Islet of Langerhans (tissue), 1 donor: Measurements from ENCODE around the gene SMIM22.

Experiments used
- FAIRE-seq: peaks from one replicate; lab custom pipeline; 2011; peaks lifted over from hg19 to GRCh38; lab: Jason Lieb, UNC

Gene SMIM22

GRCh38 chr16:4795828-4796572 is 831 bp downstream of the SMIM22 start:
- FAIRE-seq = no peak

GRCh38 chr16:4796982-4797804 is 2.0 kb downstream of the SMIM22 start:
- FAIRE-seq = no peak

- no peak for FAIRE-seq
Measured at GRCh38 chr16:4797805-4798252, 2.7 kb downstream of the SMIM22 start.

GRCh38 chr16:4798456-4798855 is 3.3 kb downstream of the SMIM22 start:
- no peak for FAIRE-seq

- FAIRE-seq = no peak
Measured at GRCh38 chr16:4799171-4799855, 4.1 kb downstream of the SMIM22 start.

GRCh38 chr16:4800290-4801041 is 5.3 kb downstream of the SMIM22 start:
- no peak for FAIRE-seq

GRCh38 chr16:4801051-4801961 is 6.1 kb downstream of the SMIM22 start:
- no peak for FAIRE-seq

GRCh38 chr16:4801962-4802658 is 6.9 kb downstream of the SMIM22 start, which contains the start of gene ROGDI:
Gene ROGDI (minus strand): TSS chr16:4802633. CDS start chr16:4802571, 62 bp downstream.
- no peak for FAIRE-seq

- no peak for FAIRE-seq
Measured at GRCh38 chr16:4802659-4803287, 7.6 kb downstream of the SMIM22 start.

GRCh38 chr16:4803401-4803844 is 8.3 kb downstream of the SMIM22 start:
- no peak for FAIRE-seq

GRCh38 chr16:4803898-4804762 is 9.0 kb downstream of the SMIM22 start:
- FAIRE-seq = no peak

GRCh38 chr16:4805231-4805630 is 10.1 kb downstream of the SMIM22 start:
- FAIRE-seq = no peak

GRCh38 chr16:4806280-4806679 is 11.1 kb downstream of the SMIM22 start:
- FAIRE-seq = no peak

- no peak for FAIRE-seq
Measured at GRCh38 chr16:4811242-4811641, 16.1 kb downstream of the SMIM22 start.

- no peak for FAIRE-seq
Measured at GRCh38 chr16:4811773-4812172, 16.6 kb downstream of the SMIM22 start.

- FAIRE-seq = no peak
Measured at GRCh38 chr16:4813251-4814003, 18.3 kb downstream of the SMIM22 start.

GRCh38 chr16:4814046-4814445 is 18.9 kb downstream of the SMIM22 start:
- no peak for FAIRE-seq
